HG02588 (cell line): Measurements from ENCODE around the gene TRPV5.

Experiments used
- ATAC-seq: cut with Tn5 transposase; IDR thresholded peaks from one replicate; pipeline ENCODE4 v1.9.1; 2021; ENCODE audit warnings: mild to moderate bottlenecking, moderate library complexity; ENCODE audit not compliant: unreplicated experiment

The TRPV5 gene

GRCh38 chr7:142941541-142941940, 8.0 kb upstream of the TRPV5 start:
- ATAC-seq = no peak

- no peak for ATAC-seq
Observed at GRCh38 chr7:142940966-142941535, 7.5 kb upstream of the TRPV5 start.

DNA sequence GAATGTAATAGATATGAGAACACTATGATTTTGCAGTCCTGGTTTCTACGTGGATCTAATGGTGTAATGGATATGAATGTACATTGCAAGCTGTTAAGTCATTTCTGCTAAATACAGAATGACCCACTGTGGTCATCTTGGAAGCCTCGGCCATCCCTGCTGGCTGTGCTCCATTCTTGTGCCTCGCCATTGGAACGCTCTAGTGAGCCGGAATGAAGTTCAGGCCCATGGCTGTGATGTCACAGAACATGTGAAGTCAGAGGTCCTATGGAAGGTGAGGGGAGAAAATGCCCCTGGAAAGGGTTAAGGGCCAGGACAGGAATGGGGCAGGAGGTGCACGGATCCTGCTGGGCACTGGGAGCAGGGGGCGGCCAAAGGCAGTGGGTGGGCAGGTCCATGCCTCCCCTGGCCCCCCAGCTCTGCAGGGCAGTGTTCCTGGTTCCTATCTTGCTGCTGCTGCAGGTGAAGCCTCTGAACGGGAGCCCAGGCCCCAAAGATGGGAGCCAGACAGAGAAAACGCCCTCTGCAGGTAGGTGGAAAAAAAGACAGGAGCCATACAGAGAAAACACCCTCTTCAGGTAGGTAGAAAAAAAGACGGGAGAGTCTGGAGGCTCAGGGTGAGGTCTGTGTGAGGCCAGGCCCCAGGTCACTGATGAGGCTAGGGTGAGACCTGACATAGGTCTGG, 5.8 kb upstream of the TRPV5 start, which contains the start of gene LLCFC1:
Gene LLCFC1 (plus strand): TSS at position 259 of the 685 bp plus-strand sequence. CDS start 138 bp downstream, at position 397.
- ATAC-seq = no peak

DNA sequence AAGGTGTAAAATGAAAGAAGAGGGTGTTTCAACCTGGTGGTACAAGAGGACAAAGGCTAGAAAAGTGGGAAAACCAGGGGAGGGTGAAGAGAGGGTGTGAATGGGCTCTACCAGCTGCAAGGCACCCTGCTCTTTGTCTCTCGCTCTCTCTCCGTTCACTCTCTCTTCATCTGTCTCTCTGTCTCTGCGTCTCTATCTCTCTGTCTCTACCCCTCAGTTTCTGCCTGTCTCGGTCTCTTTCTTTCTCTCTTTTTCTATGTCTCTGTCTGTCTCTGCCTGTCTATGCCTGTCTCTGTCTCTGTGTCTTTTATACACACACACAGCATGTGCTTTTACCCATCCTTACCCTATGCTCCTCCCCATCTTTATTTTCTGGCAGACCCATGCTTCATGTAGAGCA, 5.1 kb upstream of the TRPV5 start:
- no peak for ATAC-seq

DNA sequence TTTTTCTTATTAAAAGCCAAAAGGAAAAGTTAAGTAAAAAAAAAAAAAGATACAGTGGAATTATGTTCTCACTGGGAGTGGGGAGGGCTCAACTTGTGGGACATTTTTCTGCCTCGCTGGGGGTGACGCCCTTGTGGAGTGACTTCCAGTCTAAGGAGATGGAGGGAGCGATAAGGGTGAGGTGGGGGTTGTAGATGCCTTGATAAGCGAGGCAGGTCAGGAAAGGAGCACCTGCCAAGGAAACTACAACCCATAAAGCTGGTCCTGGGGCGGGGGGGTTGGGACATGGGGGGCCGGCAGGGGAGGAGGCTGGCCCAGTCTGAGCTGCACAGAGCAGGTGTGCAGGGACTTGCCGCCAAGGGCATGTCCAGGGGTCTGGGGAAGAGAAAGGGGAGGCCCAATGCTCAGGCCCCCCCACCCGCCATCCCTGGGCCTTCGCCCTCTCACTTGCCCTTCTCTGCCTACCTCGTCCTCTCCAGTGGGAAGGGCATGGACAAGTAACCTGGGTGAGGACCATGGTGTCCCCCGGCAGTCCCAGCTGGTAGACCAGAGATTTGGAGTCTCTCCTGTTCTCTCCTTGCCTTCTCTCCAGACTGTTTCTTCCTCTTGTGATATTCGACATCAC, 2.5 kb upstream of the TRPV5 start:
- no peak for ATAC-seq

GRCh38 chr7:142934056-142934455, 510 bp upstream of the TRPV5 start:
- ATAC-seq = no peak

DNA sequence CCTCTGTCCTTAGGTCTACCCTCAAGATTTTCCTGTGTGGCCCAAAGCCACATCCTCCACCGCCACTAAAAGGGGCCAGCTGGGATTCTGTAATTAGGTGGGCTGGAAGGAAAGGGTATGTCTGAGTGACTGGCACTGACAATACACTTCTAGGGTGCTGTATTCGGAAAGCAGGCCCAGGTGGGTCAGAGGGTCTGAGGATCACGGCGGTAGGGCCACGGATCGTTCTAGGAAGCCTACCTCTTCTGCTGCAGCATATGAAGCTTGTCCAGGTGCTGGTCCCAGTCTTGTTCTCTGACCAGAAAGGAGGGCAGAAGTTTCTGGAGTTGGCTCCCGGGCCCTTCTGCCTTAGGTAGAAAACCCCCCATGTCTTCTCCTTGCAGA, 462 bp downstream of the TRPV5 start:
- ATAC-seq = no peak

- ATAC-seq = no peak
Observed at GRCh38 chr7:142932386-142933091, 1.0 kb downstream of the TRPV5 start.

GRCh38 chr7:142930126-142930730, 3.3 kb downstream of the TRPV5 start:
- no peak for ATAC-seq

DNA sequence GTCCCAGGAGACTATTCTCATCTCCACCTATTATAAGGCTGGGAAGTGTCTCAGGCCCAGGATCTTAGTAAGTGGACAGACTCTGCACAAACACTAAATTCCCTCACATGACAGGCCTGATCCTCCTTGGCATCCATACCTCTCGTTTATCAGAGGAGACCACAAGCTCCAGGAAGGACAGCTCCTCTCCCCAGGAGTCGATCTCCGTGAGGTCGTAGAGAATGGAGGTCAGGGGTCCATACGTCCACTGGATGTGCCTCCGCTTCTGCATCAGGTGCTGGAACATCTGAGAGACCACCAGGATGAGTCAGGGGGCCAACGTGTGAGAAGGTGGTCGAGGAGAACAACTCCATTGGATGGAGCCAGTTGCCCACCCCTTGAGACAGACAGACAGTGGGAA, 5.6 kb downstream of the TRPV5 start:
- no peak for ATAC-seq

DNA sequence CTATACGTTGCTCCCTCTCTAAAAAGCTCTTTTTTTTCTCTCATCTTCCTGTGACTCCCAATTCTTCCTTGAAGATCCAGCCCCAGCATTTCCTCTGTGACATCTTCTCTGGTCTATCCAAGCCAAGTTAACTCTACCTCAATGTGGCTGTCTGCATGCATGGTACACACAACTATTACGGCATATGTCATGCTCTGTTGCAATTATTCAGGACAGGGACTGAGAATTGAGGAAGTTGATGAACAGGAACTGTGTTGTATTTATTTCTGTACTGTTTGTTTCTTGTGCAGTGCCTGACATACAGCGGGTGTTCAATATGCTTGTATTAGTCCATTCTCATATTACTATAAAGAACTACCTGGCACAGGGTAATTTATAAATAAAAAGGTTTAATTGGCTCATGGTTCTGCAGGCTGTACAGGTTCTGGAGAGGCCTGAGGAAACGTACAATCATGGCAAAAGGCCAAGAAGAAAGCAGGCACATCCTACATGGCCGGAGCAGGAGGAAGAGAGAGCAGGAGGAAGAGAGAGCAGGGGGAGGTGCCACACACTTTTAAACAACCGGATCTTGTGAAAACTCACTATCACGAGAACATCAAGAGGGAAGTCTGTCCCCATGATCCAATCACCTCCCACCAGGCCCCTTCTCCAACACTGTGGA, 6.3 kb downstream of the TRPV5 start:
- no peak for ATAC-seq

DNA sequence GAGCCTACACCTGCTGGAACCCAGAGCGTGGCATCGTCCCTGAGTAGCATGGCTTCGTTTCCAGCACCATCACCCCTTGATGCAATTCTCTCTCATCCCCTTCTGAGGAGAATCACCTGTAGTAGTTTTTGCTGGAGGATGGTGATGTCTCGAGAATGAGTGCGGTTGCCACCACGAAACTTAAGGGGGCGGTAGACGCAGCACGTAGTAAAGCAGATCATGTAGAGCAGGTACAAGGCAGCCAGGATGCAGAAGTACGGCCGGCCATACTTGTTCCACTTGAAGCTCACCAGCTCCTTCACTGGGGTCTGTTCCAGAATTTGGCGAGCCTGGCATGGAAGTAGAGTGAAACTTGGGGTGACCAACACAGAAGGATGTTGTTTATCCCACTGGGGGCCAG, 8.1 kb downstream of the TRPV5 start:
- ATAC-seq = no peak

DNA sequence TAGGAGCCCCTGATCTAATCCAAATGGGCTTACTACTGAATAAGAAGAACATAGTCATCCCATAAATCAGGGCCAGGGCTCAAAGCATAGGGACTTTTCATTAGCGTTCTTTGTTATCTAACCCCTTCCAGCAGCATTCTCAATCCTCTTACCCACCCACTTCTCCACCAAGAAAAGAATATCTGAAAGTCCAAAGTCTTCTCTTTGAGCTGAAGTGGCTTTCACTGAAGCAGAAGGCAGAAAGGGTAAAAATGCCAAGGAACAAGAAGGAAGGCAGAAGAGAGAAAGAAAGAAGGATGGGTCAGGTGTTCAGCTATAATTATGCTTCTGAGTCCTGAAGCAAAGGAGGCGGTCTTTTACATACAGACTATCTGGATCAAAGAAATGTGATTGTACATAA, 10.2 kb downstream of the TRPV5 start:
- ATAC-seq = no peak

- no peak for ATAC-seq
Observed at GRCh38 chr7:142919656-142920055, 13.9 kb downstream of the TRPV5 start.

GRCh38 chr7:142918901-142919300, 14.6 kb downstream of the TRPV5 start:
- ATAC-seq = no peak

DNA sequence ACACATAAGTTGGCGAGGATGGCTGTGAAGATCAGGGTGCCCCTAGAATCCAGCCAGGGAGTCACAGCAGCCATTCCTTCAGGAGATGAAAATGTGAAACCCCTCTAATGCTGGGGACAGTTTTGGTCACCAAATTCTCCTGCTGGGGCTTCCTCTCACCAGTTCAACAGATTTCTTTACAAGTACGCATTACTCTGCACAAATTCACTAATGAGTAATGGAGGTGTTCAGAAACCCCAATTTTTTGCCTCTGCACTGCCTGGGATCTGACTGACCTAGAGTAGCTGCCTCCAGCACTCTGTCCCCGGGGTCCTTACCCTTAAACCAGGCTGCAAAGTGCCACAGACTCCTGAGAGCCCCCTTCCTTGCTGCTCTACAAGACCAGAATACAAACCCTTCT, 16.1 kb downstream of the TRPV5 start:
- ATAC-seq = no peak

DNA sequence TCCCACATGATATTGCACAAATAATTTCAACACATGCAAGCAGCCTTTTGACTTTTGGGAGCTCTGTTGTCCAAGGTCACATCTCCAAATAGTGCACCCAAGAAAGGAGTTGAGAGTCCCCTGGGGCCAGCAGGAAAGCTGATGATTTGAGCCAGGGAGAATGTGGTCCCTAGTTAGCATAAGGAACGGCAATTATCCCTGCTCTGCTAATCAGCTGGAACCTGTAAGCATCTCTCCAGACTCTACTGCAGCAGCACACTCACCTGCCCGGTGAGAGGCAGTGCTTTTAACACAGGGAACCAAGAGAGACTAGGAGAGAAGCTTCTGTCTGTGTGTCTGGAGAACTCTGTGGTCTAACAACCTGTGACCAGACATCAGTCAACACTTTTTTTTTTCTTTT, 17.0 kb downstream of the TRPV5 start:
- no peak for ATAC-seq

- ATAC-seq = no peak
Observed at GRCh38 chr7:142915315-142915714, 18.2 kb downstream of the TRPV5 start.

GRCh38 chr7:142914121-142914520, 19.4 kb downstream of the TRPV5 start:
- ATAC-seq = no peak

GRCh38 chr7:142913566-142913965, 20.0 kb downstream of the TRPV5 start:
- no peak for ATAC-seq

DNA sequence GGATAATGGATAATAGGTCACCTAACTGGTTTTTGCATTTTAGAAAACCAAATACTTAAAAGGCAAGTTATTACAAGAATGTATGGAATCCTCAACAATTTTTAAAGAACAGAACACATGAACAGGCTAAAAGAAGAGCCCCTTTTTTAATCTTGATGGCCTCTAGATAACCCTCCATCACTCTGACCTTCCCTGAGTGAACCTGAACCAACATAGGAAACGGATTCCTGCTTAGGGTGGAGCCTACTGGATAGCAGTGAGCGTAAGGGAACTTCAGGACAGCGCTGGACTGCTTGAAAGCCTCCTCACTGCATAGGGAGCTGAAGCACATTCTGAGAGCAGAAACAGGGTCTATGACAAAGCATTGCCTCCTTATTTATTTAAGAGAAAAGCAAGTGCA, 20.5 kb downstream of the TRPV5 start:
- ATAC-seq = no peak
